Measurements from ENCODE around the gene NIP7. TPM values are rescaled to one million over a fixed set of nuclear protein-coding genes. Genes with fewer than 3 reads are reported as not detected.

Gene NIP7
- total and polyA plus RNA-seq, 2 of the 8 experiments (the other 6 are each of a cell fraction or from before 2014, with no cell fraction given) = 14.5 to 52.2 TPM

- TF ChIP-seq GTF2F1 (IDR thresholded peaks at IDR 0.05; ENCODE audit: borderline replicate concordance, low read depth, low read length) (no peak), TAF1 (IDR thresholded peaks at IDR 0.05; ENCODE audit: low read depth, low read length) (no peak), E2F6 (IDR thresholded peaks at IDR 0.05) (no peak), KDM1A (IDR thresholded peaks at IDR 0.05; ENCODE audit: borderline replicate concordance, low read length) (no peak), POLR2AphosphoS5 (IDR thresholded peaks at IDR 0.05; ENCODE audit: low read depth, low read length) (no peak)
Observed at GRCh38 chr16:69307091-69307490, 32.5 kb upstream of the NIP7 start (continued).
